Gastrocnemius medialis (tissue), 4 donors: ENCODE measurements around the gene ALOX12B.

ENCODE experiments used
- CTCF ChIP-seq, 5 experiments: fragments of 450-650 bp in 3 of 5; fragments of 200-600 bp in 2 of 5; sonication (generic) in 2 of 5; IDR thresholded peaks in 4 of 5; conservative IDR thresholded peaks in 1 of 5; 1 replicate in 4 of 5; 2 replicates in 1 of 5; pipeline ENCODE4 v1.5.1; 2016 to 2019; ENCODE audit warnings: antibody characterized with exemption in 5 of 5, mild to moderate bottlenecking in 3 of 5, moderate library complexity in 3 of 5
- POLR2A ChIP-seq, 2 donors: fragments of 450-650 bp; IDR thresholded peaks; one replicate each; pipeline ENCODE4 v1.6.1; 2017; ENCODE audit warnings: antibody characterized with exemption in 2 of 2, mild to moderate bottlenecking in 2 of 2, moderate library complexity in 2 of 2

GRCh38 chr17:8108972-8109660 lies 21.6 kb upstream of the ALOX12B start:
- TF ChIP-seq POLR2A (IDR thresholded peaks at IDR 0.05) (no peak), CTCF (IDR thresholded peaks at IDR 0.05 in 4 of 5, conservative IDR thresholded peaks at IDR 0.05 in 1 of 5) (no peak)
